Fibroblast of the aortic adventitia (primary cell): Measurements from ENCODE around the gene CTAG1B. TPM values are rescaled to one million over a fixed set of nuclear protein-coding genes. Genes with fewer than 3 reads are reported as not detected.
"Not testable (repeated sequence)": the region's sequence is repeated elsewhere in the genome, so short reads cannot be mapped to it uniquely, and the experiment has no call there.

Experiments used
- DNase-seq: peaks from one replicate; pipeline ENCODE4 v3.0.0-alpha.2; 2010; ENCODE audit warnings: low read depth
- H3K4me3 ChIP-seq: 2 replicates; pipeline ENCODE4 v1.5.1; 2011; ENCODE audit warnings: low read depth, mild to moderate bottlenecking, control low read depth, low read length, moderate library complexity
- CTCF ChIP-seq: IDR thresholded peaks from 2 replicates; pipeline ENCODE4 v1.5.1; 2011; ENCODE audit warnings: mild to moderate bottlenecking, low read length, control low read depth, inconsistent platforms; ENCODE audit not compliant: insufficient read depth
- total RNA-seq: library from RNA; depleted of rRNA; stranded (reverse); fragments of >200 nt; gene quantifications from 2 replicates; pipeline ENCODE4 v1.2.3, GENCODE V29; 2012; ENCODE audit warnings: low replicate concordance

The CTAG1B gene
- total RNA-seq, 1 donor, result not detected

- H3K4me3 ChIP-seq, result no peak overlapping the region
- TF ChIP-seq CTCF, result no peak
- no peak for DNase-seq
These were observed 31.1 kb upstream of the CTAG1B start for GRCh38 chrX:154650221-154650510.

- DNase-seq, result no peak
- TF ChIP-seq CTCF, result no peak
- H3K4me3 ChIP-seq, result no peak overlapping the region
These were observed 30.6 kb upstream of the CTAG1B start for GRCh38 chrX:154649503-154650220.

- no peak for DNase-seq
- no peak overlapping the region for H3K4me3 ChIP-seq
- no peak for TF ChIP-seq CTCF
These were observed 29.8 kb upstream of the CTAG1B start for GRCh38 chrX:154648931-154649330.

- H3K4me3 ChIP-seq, DNase-seq: not testable (repeated sequence)
These were observed 26.8 kb upstream of the CTAG1B start for GRCh38 chrX:154645745-154646378.

- not testable (repeated sequence) for DNase-seq, H3K4me3 ChIP-seq
These were observed 24.6 kb upstream of the CTAG1B start for GRCh38 chrX:154643708-154644107.

- not testable (repeated sequence) for H3K4me3 ChIP-seq, DNase-seq
These were observed 22.7 kb upstream of the CTAG1B start for GRCh38 chrX:154641740-154642139.

- not testable (repeated sequence) for H3K4me3 ChIP-seq, DNase-seq
These were observed 14.6 kb upstream of the CTAG1B start for GRCh38 chrX:154633661-154634060.

- not testable (repeated sequence) for H3K4me3 ChIP-seq, DNase-seq
These were observed 11.9 kb upstream of the CTAG1B start for GRCh38 chrX:154630949-154631348.

GRCh38 chrX:154628960-154629359, 9.9 kb upstream of the CTAG1B start:
- H3K4me3 ChIP-seq, DNase-seq: not testable (repeated sequence)

GRCh38 chrX:154620767-154621414, 1.8 kb upstream of the CTAG1B start:
- H3K4me3 ChIP-seq, DNase-seq: not testable (repeated sequence)

GRCh38 chrX:154613586-154613985, 5.5 kb downstream of the CTAG1B start:
- not testable (repeated sequence) for DNase-seq, H3K4me3 ChIP-seq

- not testable (repeated sequence) for H3K4me3 ChIP-seq, DNase-seq
These were observed 7.9 kb downstream of the CTAG1B start for GRCh38 chrX:154611146-154611545.

- not testable (repeated sequence) for H3K4me3 ChIP-seq, DNase-seq
These were observed 10.3 kb downstream of the CTAG1B start for GRCh38 chrX:154608823-154609222.

- not testable (repeated sequence) for DNase-seq, H3K4me3 ChIP-seq
These were observed 11.1 kb downstream of the CTAG1B start for GRCh38 chrX:154607976-154608375.
